ENCODE measurements around the gene HOXC12.

HOXC12 gene

DNA sequence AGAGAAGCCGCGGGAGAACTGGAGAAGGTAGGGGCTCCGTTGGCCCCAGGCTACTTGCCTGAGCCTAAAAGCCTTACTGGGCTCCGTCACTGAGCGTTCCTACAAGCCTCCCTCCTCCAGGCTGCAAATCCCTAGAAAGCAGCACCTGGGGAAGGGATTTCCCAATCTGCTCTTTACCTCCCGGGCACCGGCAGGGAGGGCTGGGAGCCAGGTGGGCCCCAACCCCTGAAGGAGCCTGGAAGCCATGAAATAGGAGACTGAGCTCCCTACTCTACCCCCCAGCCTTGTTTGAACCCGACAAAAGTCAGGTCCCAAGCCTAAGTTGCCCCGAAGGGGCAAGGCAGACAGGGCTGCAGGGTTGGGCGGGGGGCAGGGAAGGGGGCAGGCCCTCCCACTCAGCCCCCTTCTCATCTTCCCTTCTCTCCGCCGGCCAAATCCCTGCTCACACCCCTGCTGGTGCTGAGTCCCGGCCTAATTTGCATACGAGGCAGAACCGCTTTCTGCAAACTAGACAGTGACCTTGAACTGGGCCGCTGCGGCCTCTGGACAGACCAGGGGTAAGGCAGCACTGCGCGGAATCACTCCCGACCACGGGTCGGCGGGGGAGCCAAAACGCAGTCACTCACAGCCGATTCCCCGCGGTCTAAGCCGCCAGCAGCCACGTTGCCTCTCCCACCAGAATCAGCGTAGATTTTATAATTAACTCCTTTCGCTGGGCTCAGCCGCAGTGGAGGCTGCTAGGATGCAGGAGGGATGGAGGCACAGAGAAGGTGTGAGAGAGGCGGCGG, 3.7 kb upstream of the HOXC12 start:
- Histone ChIP-seq H3F3A (ENCODE audit: insufficient read depth, low read length) (no peaks in the 10 kb centered on the region), H3K36me3 (replicated peaks; ENCODE audit: insufficient read depth, low read length) (no peaks in the 10 kb centered on the region), H3K9me2 (replicated peaks; ENCODE audit: insufficient read depth, low read length) (no peaks in the 10 kb centered on the region), H3K4me2 (ENCODE audit: low read depth, low read length) (no peak overlapping the region), H3K9ac (ENCODE audit: low read length) (no peak overlapping the region), H3K4me3 (ENCODE audit: low read length) (no peak overlapping the region), H2AFZ (ENCODE audit: low read length) (no peak overlapping the region), H3K27me3 (replicated peaks; ENCODE audit: insufficient read depth, low read length) (peaks cover 99% of the 10 kb centered on the region), H3K79me2 (ENCODE audit: low read length) (no peaks in the 10 kb centered on the region), H3K9me3 (replicated peaks; ENCODE audit: insufficient read depth, low read length) (no peaks in the 10 kb centered on the region), H3K27ac (ENCODE audit: low read length) (no peak overlapping the region), H4K20me1 (ENCODE audit: insufficient read depth, low read length) (no peaks in the 10 kb centered on the region), H3K4me1 (ENCODE audit: low read length) (no peaks in the 10 kb centered on the region)
- DNase-seq, result no peak
- TF ChIP-seq, protein P1, sequence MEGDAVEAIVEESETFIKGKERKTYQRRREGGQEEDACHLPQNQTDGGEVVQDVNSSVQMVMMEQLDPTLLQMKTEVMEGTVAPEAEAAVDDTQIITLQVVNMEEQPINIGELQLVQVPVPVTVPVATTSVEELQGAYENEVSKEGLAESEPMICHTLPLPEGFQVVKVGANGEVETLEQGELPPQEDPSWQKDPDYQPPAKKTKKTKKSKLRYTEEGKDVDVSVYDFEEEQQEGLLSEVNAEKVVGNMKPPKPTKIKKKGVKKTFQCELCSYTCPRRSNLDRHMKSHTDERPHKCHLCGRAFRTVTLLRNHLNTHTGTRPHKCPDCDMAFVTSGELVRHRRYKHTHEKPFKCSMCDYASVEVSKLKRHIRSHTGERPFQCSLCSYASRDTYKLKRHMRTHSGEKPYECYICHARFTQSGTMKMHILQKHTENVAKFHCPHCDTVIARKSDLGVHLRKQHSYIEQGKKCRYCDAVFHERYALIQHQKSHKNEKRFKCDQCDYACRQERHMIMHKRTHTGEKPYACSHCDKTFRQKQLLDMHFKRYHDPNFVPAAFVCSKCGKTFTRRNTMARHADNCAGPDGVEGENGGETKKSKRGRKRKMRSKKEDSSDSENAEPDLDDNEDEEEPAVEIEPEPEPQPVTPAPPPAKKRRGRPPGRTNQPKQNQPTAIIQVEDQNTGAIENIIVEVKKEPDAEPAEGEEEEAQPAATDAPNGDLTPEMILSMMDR (IDR thresholded peaks at IDR 0.05; ENCODE audit: low read length), result no peak
- TF ChIP-seq EZH2phosphoT487 (IDR thresholded peaks at IDR 0.05; ENCODE audit: low read length) (no peak), EZH2 (optimal IDR thresholded peaks at IDR 0.05; ENCODE audit: low read depth, low read length) (no peak)

DNA sequence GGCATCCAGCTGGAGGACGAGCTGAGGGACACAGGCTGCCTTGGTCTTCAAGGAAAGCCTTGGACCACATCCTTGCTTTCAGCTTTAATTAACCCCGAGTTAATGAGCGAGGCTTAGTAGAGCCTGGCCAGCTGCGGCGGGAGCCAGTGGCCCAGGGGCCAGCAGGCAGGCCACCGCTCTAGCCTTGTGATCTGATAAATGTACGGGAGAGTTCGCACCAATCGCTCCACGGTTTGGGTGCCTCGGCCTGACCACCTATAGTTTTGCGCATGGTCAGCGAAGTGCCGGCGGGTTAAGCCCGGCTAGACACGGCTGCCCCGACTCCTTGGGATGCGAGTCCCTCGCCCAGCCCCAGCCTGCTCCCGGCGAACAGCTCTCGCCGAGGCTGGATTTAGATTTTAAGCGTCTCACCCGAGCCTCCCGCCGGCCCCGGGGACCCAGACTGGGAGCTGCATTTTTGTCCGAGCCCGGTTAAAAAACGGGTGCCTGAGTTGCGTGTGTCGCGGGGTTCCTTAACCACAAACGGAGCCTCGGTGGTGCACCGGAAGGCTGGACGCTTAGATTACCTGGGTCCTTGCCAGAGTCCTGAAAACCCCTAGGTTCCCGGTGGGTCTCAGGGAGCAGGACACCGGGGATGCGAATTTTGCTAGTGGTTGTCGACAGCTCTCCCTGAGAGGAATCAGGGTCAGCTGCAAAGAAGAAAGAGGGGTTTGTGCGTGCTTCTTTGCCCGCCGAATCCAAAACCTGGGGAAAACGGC, 2.9 kb upstream of the HOXC12 start:
- H3K9ac ChIP-seq (ENCODE audit: low read length), result no peak overlapping the region
- no peaks in the 10 kb centered on the region for H3K9me3 ChIP-seq (replicated peaks; ENCODE audit: insufficient read depth, low read length)
- H3K4me1 ChIP-seq (ENCODE audit: low read length), result 0 out of 2 replicates have a peak, but pooled peaks cover 1% of the 10 kb centered on the region
- no peak overlapping the region for H3K4me2 ChIP-seq (ENCODE audit: low read depth, low read length)
- no peaks in the 10 kb centered on the region for H3K36me3 ChIP-seq (replicated peaks; ENCODE audit: insufficient read depth, low read length)
- H3K27ac ChIP-seq (ENCODE audit: low read length), result no peak overlapping the region
- no peak for DNase-seq
- no peaks in the 10 kb centered on the region for H3K79me2 ChIP-seq (ENCODE audit: low read length)
- H3K27me3 ChIP-seq (replicated peaks; ENCODE audit: insufficient read depth, low read length), result peaks cover 99% of the 10 kb centered on the region
- H3K4me3 ChIP-seq (ENCODE audit: low read length), result no peak overlapping the region
- H4K20me1 ChIP-seq (ENCODE audit: insufficient read depth, low read length), result no peaks in the 10 kb centered on the region
- H2AFZ ChIP-seq (ENCODE audit: low read length), result no peak overlapping the region
- no peaks in the 10 kb centered on the region for H3K9me2 ChIP-seq (replicated peaks; ENCODE audit: insufficient read depth, low read length)
- no peak for TF ChIP-seq EZH2 (optimal IDR thresholded peaks at IDR 0.05; ENCODE audit: low read depth, low read length)
- 0 out of 2 replicates have a peak, but pooled peaks have one; percentile 79 for TF ChIP-seq EZH2phosphoT487 (IDR thresholded peaks at IDR 0.05; ENCODE audit: low read length)
- no peaks in the 10 kb centered on the region for H3F3A ChIP-seq (ENCODE audit: insufficient read depth, low read length)

DNA sequence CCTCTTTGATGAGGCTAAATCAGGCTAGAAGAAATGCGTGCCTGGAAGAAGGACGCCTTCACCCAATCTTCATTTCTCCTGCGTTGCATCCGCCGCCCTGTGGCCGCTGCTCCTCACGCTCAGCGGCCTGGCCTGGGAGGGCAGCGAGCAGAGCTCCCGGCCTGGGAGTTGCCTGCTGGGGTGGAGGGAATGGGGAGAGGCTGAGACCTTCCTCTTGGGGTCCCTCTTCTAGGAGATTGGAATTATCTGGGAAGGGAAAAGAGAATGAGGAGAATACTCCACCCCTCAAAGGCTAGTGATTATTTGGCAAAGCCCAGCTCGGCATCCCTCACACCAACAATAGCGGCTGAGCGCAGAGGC, 2.4 kb upstream of the HOXC12 start:
- Histone ChIP-seq H3K79me2 (ENCODE audit: low read length) (no peaks in the 10 kb centered on the region), H3K27ac (ENCODE audit: low read length) (no peak overlapping the region), H3K36me3 (replicated peaks; ENCODE audit: insufficient read depth, low read length) (no peaks in the 10 kb centered on the region), H3K4me2 (ENCODE audit: low read depth, low read length) (no peak overlapping the region), H3K4me1 (ENCODE audit: low read length) (0 out of 2 replicates have a peak, but pooled peaks cover 5% of the 10 kb centered on the region), H3K27me3 (replicated peaks; ENCODE audit: insufficient read depth, low read length) (peaks cover 99% of the 10 kb centered on the region), H3K9ac (ENCODE audit: low read length) (no peak overlapping the region), H4K20me1 (ENCODE audit: insufficient read depth, low read length) (no peaks in the 10 kb centered on the region), H3K9me3 (replicated peaks; ENCODE audit: insufficient read depth, low read length) (no peaks in the 10 kb centered on the region), H3K4me3 (ENCODE audit: low read length) (no peak overlapping the region), H2AFZ (ENCODE audit: low read length) (no peak overlapping the region), H3K9me2 (replicated peaks; ENCODE audit: insufficient read depth, low read length) (no peaks in the 10 kb centered on the region), H3F3A (ENCODE audit: insufficient read depth, low read length) (no peaks in the 10 kb centered on the region)
- no peak for DNase-seq
- no peak for TF ChIP-seq EZH2 (optimal IDR thresholded peaks at IDR 0.05; ENCODE audit: low read depth, low read length)

DNA sequence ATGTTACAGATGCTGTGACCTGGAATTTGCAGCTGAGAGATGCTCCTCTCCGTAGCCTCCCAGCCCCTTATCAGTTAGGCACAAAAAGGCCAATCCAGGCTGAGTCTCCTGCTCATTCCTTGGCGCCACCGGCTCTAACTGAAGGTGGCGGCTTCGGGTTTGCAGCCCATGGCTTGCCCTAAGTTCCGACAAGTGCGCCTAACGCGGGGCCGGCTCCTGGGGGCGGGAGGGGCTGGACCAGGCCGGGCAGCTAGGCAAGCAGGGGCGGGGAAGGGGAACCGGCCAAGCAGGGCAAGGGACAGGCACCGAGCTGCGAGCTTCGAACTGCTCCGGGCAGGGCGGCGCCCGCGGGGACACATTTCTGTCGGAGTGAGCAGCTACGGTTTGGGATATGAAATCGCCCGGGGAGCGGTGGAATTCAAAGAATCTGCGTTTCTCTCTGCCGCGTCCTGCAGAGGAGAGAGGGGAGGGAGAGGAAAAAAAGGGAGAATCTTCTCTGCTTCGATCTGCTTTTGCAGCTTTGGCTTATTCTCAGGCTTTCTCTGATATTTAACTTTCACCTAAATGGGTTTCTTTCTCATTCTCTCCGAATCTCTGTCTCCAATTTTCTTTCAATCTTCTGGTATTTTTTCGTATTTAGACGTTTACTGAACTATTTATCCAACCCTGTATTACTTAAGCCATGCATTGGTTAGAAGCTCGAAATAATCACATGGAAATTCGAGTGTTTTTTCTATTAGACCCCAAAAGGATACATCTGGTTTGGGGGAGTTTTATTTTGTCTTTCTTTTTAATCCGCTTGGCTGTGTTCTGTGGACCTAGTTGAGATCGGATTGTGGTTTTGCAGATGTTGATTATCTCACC, 1.6 kb upstream of the HOXC12 start:
- H3K79me2 ChIP-seq (ENCODE audit: low read length), result no peaks in the 10 kb centered on the region
- no peak for DNase-seq
- H3K9me2 ChIP-seq (replicated peaks; ENCODE audit: insufficient read depth, low read length), result no peaks in the 10 kb centered on the region
- no peaks in the 10 kb centered on the region for H3F3A ChIP-seq (ENCODE audit: insufficient read depth, low read length)
- no peaks in the 10 kb centered on the region for H4K20me1 ChIP-seq (ENCODE audit: insufficient read depth, low read length)
- no peak overlapping the region for H2AFZ ChIP-seq (ENCODE audit: low read length)
- peaks cover 99% of the 10 kb centered on the region for H3K27me3 ChIP-seq (replicated peaks; ENCODE audit: insufficient read depth, low read length)
- H3K9ac ChIP-seq (ENCODE audit: low read length), result no peak overlapping the region
- no peak overlapping the region for H3K4me2 ChIP-seq (ENCODE audit: low read depth, low read length)
- TF ChIP-seq, protein P1 (IDR thresholded peaks at IDR 0.05; ENCODE audit: low read length), result no peak
- TF ChIP-seq EZH2phosphoT487 (IDR thresholded peaks at IDR 0.05; ENCODE audit: low read length), result 0 out of 2 replicates have a peak, but pooled peaks have one; percentile 29
- H3K4me1 ChIP-seq (ENCODE audit: low read length), result 0 out of 2 replicates have a peak, but pooled peaks cover 5% of the 10 kb centered on the region
- no peaks in the 10 kb centered on the region for H3K36me3 ChIP-seq (replicated peaks; ENCODE audit: insufficient read depth, low read length)
- no peaks in the 10 kb centered on the region for H3K9me3 ChIP-seq (replicated peaks; ENCODE audit: insufficient read depth, low read length)
- no peak overlapping the region for H3K4me3 ChIP-seq (ENCODE audit: low read length)
- no peak overlapping the region for H3K27ac ChIP-seq (ENCODE audit: low read length)

Data from MM.1S (cell line).